HuH-7 (cell line): ENCODE data around the gene PGC.

Experiments
- DNase-seq: peaks from one replicate; pipeline ENCODE4 v3.0.0; 2011; ENCODE audit warnings: low spot score

The PGC gene

DNA sequence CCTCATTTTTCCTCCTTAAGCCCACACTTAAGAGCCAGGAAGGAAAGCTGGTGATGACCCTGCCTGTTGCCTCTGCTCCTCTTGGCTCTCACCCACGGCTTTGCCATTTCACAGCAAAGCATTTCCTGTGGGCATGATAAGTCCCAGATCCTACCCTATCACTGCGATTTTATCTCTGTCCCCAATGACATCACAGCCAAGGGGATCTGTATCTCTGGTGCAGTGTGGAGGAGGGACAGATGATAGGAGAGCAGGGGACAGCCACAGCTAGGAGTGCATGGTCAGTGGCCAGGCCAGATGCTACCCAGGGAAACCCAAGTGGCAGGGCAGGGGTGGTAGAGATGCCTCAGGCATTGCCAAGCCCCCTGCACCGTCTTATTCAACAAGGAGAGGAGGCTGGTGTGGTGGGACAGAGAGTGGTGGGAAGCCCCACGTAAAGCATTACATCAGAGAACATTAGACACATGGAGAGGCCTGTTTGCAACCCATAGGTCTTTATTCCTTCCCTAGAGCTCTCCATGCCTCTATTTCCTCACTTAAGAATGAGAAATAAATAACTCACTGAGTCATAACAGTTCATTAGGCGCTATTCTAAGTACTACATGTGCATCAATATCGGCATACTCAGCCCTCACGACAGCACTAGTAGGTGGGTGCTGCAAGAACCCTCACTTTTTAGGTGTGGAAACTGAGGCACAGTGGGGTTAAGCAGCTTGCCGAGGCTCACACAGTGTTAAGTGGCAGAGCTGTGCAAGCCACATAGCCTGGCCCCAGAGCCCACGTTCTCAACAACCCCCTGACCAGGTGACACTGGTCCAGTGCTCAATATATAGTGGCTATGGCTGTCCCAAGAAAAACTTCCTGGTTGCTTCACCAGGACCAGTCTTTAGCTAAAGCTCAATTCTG lies 16.4 kb downstream of the PGC start:
- DNase-seq = no peak

DNA sequence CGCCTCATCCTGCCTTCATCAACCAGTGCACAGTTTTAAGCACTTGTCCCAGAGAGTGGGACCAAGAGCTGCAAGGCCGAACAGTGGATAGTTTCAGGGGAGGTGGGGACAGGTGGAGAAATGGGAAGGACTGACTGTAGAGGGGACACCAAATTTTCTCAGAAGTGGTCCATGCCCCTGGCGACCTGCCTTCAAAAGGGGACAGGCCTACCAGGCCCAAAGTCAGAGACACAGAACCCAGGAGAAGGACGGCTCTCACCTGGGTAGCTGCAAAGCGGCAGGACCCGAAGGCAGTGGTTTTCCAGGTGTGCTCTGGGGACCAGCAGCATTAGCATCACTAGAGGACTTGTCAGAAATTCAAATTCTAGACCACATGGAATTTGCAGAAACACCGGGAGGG lies 17.6 kb downstream of the PGC start:
- no peak for DNase-seq

DNA sequence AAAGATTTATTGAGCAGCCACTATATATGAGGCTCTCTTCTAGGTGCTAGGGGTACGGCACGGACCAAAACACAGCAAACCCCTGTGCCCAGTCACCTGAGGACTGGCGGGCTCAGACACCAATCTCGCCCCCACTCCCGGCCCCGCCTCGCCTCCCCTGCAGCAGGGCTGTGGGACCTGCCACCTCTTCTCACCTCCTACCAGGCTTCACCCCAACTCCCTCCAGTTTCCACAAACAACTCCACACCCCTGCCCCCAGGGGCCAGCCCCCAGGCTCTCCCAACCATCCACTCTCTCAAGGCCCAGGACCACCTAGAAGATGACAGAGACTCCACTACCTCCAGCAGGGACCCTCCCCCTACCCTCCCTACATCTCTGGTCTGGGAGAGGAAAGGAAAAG lies 18.2 kb downstream of the PGC start:
- DNase-seq = no peak

DNA sequence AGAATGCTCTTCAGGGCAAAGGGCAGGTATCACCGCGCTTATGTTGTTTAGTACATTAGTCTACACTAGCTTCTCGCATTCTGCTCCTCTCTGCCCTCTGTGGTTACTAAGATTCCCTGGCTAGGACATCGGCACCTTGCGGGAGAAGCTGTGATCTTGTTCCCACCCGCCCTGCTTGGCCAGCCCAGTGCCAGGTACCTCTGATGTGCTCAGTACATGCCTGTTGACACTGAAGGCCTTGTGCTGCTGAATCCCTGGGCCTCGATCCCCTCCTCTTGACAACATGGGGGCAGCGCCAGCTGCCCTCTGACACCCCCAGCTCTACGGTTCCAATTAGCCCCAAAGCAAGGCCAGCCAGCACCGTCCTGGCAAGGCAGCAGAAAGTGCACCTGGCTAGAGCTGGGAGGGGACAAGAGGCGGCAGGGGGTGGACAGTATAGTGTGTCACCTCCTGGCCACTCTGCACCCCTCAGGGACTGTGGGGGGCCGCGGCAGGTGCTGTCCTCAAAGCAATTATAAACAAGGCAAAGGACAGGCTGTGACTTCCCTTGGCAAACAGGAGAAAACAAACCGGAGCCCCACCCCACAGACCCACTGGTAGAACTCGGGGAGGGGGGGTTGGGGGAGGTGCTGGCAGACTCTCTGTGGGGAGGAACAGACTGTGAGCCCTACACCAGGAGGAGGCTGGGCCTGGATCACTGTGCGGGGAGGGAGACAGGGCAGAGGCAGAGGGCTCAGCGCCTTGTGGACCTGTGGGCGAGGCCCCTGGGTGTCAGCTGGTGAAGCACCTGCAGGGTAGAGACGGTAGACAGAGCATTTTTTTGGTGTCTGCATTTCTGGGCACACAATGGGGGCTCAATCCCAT lies 18.9 kb downstream of the PGC start:
- no peak for DNase-seq

DNA sequence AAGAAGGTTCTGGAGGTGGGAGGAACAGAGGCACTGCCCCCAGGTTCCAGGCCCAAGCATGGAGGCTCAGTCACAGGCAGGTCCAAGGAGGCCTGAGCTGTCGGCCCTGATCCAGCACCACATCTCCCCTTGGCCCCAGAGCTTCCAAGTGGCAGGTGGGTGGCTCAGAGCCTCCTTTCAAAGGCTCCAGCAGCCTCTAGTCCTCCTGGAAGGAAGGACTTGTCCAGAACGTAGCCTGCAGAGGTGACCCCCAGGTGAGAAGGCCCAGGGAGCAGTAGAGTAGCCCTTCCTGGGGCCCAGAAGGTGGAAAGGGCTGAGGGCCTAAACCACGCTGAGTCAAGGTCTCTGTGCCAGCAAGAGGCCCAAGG lies 19.5 kb downstream of the PGC start:
- DNase-seq = no peak

DNA sequence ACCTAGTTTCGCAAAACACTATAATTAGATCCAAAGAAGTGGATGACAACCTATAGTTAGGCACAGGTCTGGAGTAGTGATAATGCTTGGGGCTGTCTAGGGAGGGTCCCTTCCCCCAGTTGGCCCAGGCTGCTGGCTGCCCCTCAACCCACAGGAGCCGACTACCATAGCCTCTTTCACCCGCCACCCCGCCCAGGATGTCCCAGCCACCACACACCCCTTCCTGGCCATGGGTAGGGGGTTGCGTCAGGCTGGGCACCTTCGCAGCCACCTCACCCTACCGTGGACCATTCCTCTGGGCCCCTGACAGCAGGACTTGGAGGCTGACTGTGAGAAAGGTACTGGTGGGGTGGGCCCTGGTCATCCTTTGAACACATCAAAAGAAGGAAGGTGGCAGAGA lies 20.3 kb downstream of the PGC start:
- DNase-seq = no peak

DNA sequence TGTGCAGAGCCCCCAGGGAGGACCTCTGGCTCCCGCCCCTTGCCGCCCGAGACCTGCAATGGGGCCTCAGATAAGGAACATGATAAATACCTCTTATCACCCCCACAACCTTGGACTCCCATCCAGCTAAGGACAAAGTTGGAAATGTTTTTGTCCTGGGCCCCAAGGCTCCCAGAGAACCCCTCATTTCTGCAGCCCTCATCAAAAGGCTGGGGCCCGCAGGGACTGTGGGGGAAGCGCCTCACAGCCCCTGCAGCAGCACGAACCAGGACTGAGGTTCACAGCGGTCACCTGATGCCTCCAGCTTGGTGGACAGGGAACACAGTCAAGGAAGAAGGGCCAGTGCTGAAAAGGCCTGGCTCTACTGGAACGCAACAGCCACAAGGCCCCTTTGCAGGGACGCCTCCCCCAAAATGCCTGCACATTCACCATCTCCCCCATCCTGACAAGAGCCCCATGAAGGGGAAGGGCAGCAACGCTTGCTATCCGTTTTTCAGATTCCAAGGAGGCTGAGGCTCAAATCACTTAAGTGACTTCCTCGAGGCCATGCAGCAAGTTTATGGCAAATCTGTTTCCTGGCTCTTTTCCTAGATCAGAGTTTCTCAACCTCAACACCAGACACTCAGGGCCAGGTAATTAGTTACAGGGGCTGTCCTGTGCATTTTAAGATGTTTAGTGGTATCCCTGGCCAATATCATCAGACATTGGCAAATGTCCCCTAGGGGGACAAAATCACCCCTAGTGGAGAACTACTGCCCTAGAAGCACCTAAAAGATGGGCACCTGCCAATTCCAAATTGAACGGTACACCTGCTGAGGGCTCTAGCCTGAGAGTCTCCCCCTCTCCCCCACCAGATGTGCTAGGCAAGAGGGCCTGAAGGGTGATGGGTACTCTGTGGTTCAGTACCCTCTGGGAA lies 22.4 kb downstream of the PGC start:
- no peak for DNase-seq

DNA sequence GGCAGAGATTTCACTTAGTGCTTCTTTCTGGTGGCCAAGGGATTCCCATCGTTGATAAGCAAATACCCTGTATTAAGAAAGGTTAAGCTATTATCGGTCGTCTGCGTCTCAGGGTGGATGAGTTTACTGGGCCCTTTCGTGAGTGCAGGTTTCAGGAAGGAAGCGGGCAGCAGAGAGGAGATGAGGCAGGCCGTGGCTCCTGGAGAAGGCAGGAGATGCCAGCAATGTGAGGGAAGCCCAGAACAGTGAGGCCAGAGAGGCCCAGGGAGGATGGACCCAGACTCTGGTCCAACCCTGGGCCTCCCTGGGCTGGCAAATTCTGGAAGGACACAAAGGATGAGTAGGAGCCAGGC lies 23.0 kb downstream of the PGC start:
- DNase-seq = no peak

DNA sequence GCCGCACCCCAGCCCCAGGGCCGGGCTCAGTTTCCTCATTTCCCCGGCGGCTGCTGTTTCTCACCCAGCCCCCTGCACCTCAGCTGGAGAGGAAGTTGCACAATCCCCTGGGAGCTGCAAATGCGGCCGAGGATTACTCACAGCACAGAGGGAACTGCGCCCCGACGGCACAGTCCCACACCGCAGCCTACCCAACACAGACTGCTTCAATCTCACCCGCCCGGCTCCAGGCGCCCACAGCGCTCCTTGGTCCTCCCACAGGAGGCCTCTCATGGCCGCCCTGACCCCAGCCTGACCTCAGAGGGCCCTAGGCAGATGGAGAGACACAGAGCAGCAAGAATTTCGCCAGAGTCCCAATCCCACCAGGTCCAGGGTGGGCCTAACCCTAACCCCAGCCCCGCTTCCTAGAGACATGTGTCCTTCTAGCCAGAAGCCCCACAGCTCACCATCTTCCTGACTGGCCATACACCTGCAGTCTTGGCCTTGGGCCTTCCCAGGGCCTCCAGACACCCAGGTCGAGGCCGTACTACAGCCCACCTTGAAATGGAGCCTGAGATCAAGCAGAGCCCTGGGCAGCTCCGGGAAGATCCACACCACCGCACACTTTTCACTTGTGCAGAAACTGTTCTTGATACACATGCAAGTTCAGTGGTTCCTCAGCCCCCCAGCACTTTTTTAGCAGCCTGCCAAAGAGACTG lies 23.5 kb downstream of the PGC start:
- DNase-seq = peak; percentile 89

DNA sequence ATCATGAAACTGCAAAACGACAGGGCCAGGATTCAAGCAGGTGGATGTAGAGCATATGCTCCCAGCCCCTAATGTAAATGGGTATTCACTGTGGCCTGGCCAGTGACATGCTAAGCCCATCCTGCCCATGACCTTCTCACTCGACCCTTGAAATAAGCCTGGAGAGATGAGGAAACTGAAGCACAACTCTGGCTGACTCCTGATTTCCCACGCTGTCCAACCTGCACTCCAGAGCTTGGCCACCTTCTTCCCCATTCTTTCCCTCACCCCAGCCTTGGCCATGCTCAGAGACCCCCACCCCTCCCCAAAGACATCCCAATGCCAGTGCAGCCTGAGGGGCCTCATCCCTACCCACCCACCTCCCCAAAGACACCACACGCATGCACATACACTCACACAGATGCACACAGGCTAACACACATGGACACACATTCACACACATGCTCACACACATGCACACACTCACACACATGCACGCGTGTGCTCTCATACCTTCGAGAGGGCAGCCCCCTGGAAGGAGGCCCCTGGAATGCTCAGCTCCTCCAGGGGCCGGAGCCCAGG lies 24.1 kb downstream of the PGC start:
- DNase-seq = no peak

DNA sequence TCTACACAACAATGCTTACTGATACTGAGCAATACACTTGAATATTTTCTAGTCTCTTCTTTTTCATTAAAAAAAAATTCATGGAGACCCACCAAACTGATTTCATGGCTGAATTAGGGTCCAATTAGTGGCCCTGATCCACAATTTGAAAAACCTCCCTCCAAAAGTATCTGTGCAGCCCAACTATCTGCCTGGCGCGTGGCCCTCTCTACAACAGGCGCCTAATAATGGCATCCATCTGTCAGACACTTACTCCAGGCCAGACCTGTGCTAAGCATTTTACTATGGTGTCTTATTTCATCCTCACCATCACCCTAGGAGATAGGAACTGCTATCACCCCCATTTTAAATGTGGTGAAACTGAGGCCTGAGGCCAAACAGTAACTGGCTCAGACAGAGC lies 25.8 kb downstream of the PGC start:
- DNase-seq = no peak

DNA sequence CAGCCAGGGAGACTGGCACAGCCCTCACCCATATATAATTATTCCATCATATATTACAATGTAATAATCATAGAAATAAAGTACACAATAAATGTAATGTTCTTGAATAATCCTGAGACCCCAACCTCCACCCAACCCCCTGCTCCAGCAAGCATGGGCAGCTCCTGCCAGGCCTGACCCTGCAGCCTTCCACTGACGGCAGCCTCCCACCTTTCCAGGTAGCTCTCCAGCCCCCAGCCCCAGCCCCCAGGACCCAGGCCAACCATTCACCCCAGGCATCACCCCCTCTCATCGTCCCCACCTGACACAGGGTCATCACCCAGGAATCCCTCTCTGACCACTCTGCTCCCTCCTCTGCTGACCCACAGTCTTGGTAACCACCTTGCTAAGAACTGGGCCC lies 26.4 kb downstream of the PGC start:
- DNase-seq = no peak

DNA sequence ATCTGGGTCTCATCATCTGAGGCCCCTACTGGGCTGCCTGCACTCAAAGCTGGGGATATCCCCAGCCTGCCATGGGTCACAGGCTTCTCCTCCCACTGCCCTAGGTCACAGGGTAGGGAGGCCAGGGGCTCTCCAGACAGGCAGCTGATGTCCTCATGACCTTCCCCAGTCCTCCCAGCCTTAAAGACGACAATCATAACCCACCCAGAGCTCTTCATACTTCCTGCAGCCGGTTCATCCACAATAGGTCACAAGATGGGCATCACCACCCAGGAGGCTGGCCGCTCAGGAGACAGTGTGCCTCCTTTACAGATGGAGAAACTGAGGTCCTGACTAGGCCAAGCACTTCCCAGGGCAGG lies 27.0 kb downstream of the PGC start:
- DNase-seq = no peak

DNA sequence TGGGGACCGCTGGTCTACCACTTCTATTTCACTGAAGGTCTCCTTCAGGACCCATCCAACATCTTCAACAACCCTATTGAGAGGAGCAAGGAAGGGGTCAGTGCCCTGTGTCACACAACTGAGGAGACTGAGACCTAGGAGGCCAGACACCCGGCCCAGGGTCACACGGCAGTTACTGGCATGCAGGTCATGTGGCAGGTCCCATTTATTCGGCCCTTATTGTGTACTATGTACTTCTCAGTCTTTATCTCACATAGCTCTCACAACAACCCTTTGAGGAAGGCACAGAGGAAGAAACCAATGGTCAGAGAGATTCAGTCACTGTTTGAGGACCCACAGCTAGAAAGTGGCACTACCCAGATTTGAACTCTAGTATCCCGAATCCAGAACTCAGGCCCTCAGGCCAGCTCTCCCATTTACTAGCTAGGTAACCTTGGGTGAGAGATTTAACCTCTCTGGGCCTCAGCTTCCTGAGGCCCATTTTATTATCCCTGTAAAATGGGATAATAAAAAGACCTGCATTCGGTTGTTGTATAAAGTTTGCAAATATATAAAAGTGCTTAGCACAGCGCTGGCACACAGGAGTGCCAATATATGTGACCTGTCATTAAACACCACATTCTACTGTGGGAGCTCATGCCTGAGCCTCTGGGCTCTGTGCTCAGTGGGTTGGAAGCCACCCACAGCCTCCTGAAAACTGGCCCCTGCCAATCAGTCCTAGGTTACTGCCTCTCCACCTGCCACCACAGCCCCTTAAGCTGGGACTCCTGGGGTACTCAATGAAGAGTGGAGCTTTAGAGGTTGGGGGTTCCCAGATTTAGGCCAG lies 27.5 kb downstream of the PGC start:
- DNase-seq = no peak

DNA sequence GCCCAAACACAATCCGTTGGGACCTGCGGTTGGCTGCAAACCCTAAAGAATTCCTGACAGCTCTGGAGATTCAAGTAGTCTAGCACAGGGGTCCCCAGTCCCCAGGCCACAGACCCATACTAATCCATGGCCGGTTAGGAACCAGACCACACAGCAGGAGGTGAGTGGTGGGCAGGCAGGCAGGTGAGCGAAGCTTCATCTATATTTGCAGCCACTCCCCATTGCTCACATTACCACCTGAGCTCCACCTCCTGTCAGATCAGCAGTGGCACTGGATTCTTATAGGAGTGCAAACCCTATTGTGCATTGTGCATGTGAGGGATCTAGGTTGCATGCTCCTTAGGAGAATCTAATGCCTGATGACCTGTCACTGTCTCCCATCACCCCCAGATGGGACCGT lies 28.4 kb downstream of the PGC start:
- DNase-seq = no peak

DNA sequence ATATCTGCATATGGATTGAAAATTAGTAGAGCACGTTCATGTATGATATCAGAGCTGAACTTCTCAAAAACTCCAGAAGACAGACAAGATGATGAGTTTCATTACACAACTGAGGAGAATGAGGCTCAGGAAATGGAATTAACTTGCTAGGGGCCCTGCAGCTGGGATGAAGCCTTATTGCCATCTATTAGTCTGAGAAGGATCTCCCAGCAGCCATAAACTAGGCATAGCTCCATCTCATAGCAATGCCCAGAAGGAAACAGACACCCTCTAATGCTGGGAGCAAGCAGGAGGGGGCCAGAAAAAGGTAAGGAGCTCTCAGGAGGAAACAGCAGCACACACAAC lies 29.8 kb downstream of the PGC start:
- DNase-seq = no peak

DNA sequence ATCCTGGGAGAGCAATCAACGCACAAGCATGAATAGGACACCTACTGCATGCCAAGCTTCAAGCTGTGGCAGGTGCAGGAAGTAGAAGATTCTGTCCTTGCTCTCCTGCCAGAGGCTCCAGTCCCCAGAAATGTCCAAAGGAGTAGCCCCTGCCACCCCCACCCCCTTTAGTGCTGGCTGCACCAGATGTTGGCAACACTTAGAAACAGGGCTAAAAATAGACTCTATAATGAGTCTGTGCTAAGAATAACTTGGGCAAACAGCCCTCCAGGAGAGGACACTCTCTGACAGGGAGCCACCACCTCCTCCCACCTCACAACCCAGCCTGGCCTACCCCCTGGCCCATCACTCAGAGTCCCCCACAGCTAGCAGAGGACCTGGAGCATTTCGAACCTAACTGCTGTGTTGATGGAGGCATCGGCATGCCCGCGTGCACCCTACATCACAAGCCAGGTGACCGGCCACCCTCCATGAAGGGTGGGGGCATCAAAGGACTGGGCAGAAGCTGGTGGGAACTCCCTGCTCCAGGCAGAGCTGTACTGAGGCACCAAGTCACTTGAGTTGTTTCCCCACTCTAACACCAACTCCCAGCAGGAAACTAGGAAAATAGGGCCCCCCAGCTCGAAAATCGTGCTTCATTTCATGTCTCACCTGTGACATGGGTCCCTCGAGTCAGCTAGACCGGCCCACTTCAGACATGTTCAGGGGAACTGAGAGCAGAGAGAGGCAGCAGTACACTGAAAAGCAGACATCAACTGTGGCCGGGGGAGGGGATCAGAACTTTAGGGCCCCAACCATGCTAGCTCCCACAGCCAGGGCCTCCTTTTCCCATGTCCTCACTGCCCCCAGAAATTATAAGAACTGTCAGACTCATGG lies 30.4 kb downstream of the PGC start:
- no peak for DNase-seq

DNA sequence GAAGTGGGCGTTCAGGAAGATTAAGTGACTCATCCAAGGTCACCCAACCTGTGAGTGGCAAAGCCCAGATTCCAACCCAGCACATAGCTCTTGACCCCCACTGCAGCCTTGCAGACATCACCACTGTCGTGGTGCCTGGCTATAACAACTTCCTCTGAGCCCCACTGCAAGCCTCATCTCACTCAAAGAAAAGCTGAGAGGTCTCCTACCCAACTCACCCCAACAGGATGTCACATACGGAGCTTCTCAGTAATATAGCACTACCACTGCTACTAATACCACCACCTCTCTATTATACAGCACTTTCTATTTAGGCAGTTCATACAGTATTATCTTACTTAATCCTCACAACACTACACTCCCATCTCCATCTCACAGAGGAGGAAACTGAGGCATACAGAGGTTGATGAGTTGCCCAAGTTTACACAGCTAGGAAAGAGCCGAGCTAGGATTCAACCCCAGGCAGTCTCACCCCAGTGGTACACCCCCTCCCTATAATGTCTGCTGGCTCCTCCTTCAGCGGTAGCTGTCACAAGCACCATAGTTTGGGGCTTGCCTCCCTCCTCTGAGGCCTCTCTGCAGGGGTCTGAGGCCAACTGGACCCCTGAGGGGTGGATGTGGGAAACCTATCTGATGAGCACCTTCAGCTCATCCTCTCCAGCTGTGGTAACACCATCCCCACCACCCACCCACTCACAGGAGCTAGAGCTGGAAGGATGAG lies 31.2 kb downstream of the PGC start:
- DNase-seq = no peak
